Posterior vena cava (tissue), 2 donors: ENCODE data around the gene CYP27C1. TPM values are rescaled to one million over a fixed set of nuclear protein-coding genes. Genes with fewer than 3 reads are reported as not detected.

ENCODE experiments used
- DNase-seq: peaks from one replicate; pipeline ENCODE4 v3.0.0-alpha.2; 2020; ENCODE audit warnings: low spot score
- intact Hi-C, 2 donors: fragments of 100-400 bp; cut with DNase I; formaldehyde crosslinking; loops; one replicate each; pipeline versions ENCODE4 v1.14.1 to v1.14.2; 2022 to 2023
- total RNA-seq, 2 donors: library from RNA; stranded (reverse); fragmentation: NEBNext Ultra II Directional; extraction: Animal tissue kit (Norgen Biotek cat#: 25700); gene quantifications; one replicate each; pipeline ENCODE4 v1.2.1, GENCODE V29; 2021
- donor health status: DM: yes; HTN: yes; CAD: no.
- donor health status: DM: yes; HTN: yes; CAD: no.

The CYP27C1 gene
- total RNA-seq, 2 donors from 2014 or later, result 0.29 to 0.88 TPM

- intact Hi-C loops, result no loop called here
Measured at GRCh38 chr2:127140538-127140937, 79.6 kb downstream of the CYP27C1 start.

DNA sequence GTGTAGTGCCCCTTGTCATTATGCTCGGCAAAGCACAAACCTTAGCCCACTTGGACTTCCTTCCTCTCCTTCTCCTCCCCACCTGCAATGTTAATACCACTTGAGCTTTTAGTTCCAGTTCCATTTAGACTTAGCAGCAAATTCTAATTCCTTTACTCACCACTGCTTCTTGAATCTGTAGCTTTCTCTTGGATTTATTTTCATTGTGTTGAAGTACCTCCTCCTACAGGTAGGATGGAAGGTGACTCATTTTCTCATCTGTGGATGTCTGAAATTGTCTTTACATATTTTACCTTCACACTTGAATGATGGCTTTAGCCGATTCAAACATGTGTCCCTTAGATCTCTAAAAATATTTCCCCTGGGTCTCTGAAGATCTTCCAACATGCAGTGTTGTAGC is 80.3 kb downstream of the CYP27C1 start:
- intact Hi-C loops, result no loop called here
- no peak for DNase-seq

More at GRCh38 chr2:127140538-127140937, 79.6 kb downstream of the CYP27C1 start:
- DNase-seq, result no peak

GRCh38 chr2:127138281-127138680 is 81.8 kb downstream of the CYP27C1 start:
- DNase-seq, result peak; percentile 49
- intact Hi-C loops, result no loop called here

DNA sequence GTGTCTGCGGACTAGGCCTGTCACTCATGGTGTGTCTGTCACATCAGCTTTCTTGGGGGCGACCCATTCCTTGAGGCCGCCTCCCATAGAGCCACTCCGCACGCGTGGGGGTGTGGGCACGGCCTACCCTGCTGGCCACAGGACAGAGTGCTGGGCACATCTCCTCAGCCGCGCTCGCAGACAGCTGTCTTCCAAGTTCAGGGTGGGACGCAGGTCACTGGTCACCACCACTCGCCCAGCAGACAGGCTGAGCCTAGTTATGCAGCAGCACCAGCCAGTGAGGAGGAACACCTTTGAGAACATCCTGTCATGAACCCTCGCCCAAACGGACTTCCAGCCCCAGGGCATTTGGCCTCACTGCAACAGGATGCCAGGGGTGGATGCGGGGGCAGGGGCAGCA is 82.4 kb downstream of the CYP27C1 start:
- peak; percentile 62 for DNase-seq
- intact Hi-C loops, result no loop called here

DNA sequence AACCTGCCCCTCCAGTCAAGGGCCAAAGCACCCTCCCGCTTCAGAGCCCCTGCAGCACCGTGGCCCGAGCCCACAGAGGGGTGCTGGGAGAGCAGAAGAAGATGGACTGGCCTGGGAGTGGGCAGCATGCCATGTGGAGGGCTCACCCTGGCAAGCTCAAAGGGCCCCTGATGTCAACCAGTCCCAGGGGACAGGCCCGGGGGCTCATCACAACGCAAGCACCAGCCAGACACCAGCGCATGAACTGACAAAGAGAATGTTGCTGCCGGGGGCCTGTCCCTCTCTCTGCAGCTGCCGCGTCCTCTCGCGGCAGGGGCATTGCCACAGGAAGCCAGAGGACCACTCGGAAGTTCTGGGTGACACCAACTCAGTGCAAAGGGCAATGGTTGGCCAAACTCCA is 82.9 kb downstream of the CYP27C1 start:
- intact Hi-C loops, result no loop called here
- peak; percentile 72 for DNase-seq

DNA sequence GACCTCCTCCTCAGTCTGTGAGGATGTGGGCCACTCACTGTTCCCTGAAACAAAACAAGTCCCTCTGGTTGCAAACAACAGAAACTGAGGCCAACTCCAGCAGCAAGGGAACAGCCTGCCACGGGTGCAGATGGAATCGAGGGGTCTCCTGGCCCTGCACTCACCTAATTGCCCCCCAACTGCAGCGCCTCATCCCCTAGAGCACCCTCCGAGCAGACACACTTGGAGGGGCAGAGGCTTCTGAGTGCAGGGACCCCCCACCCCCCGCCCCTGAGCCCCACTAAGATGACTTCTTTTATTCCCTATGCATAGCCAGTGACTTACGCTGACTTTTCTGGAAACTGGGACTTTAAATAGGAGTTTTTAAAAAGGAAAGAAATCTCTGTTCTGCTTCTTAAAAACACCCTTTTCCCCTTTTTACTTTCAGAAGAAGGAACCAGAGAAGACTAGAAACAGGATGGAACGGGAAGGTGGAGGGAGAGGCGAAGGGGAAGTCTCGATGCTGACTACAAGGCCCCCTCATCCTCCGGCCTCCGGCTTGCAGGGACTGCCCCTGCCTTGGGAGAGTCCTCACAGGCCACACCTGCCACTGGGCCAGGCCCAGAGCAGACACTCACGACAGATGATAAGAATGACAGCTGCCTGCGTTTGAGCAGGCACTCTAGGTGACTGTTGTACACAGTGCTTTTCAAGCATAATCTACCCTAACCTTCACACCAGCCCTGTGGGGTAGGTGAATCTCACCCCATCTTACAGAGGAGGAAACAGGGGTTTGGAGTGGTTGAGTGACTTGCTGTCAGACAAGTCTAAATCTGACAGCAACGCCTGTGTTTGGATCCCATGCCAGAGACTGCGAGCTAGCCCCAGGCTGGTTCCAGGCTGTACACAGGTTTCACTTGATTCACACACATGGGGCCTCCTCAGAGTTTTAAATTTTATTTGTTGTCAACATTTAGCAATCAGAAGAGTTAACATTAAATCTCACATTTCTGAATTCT is 85.0 kb downstream of the CYP27C1 start:
- intact Hi-C loops, result no loop called here
- DNase-seq, result peak; percentile 70

DNA sequence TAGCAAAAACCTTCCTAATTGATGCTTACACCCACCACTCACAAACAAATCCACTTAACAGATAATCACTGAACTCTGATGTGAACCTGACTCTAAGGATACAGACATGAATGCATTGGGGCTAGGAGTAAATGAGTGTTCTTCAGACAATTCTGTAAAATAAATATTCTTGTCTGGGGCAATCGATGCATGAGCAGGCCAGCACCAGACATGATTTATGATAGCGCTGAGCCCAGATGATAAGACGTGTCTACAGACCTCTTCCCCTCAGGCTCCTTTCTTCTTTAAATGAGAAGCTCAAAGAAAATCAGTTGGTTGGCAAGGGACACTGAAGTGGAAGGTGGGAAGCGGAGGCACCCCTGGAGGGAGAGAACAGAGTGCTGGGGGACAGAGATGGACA is 85.9 kb downstream of the CYP27C1 start:
- DNase-seq, result no peak

More for the DNA sequence above, 85.9 kb downstream of the CYP27C1 start:
- intact Hi-C loops, result no loop called here

Other genes starting within 250 kb of the CYP27C1 start
- gene BIN1, start 113.1 kb downstream of the CYP27C1 start, total RNA-seq, result 10 to 100 TPM; 49.2 to 84.8 TPM
- gene ERCC3, start 73.8 kb upstream of the CYP27C1 start, total RNA-seq, result 10 to 100 TPM; 28.2 to 30.3 TPM
- gene MAP3K2, start 167.7 kb upstream of the CYP27C1 start, total RNA-seq, result 10 to 100 TPM; 63.9 to 68.5 TPM
- not detected for gene PROC, start 198.1 kb upstream of the CYP27C1 start, total RNA-seq